Right forelimb (tissue), 1 donor: Measurements from ENCODE around the gene SLCO3A1.

Experiments used
- DNase-seq: peaks from one replicate; pipeline ENCODE4 v3.0.0-alpha.2; 2018

SLCO3A1 gene

DNA sequence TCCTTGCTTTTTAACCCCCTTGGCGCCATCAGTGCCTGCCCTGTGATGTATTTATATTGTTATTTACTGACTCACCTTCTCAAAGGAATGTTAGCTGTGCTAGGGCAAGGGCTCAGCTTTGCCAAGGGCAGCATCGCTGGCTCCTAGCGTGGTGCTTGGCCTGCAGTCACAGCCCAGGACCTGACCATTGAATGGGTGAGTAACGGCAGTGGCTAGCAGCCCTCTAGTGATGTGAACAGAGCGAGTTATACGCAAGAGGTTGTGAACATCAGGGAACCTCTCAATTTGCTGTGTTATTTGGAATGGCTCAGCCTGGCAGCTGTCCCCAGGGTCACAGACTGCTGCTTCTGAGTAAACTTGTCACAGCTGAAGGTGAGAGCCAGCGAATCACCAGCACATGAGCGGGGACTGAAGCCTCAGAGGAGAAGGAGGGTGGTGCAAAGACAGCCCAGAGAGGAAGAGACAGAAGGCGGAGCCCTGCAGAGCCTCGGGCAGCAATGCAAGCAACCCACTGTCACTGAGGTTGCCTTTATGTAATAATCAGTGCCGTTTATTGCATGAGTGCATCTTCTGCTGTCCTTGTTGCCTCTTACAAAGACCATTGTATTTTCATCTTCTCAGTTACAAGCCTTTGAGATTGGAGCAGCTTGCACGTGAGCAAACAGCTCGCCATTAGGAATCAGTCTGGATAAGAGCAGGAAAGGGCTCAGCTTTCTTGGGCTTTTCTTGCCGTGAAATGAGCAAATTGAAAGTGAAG lies 158.3 kb downstream of the SLCO3A1 start:
- DNase-seq = no peak

DNA sequence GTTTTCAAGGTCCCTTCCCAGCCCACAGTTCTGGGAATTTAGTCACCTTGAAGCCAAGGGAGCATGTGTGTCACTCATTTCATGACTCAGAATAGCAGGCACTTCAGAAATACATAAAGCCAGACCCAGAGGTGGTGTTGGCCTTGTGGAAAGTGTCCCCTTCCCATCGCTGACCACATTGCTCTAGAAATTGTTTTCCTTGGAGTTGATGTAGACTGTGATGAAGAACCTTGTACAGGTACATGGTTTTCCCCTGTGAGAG lies 158.8 kb downstream of the SLCO3A1 start:
- no peak for DNase-seq

GRCh38 chr15:92012881-92013280 lies 159.4 kb downstream of the SLCO3A1 start:
- no peak for DNase-seq

DNA sequence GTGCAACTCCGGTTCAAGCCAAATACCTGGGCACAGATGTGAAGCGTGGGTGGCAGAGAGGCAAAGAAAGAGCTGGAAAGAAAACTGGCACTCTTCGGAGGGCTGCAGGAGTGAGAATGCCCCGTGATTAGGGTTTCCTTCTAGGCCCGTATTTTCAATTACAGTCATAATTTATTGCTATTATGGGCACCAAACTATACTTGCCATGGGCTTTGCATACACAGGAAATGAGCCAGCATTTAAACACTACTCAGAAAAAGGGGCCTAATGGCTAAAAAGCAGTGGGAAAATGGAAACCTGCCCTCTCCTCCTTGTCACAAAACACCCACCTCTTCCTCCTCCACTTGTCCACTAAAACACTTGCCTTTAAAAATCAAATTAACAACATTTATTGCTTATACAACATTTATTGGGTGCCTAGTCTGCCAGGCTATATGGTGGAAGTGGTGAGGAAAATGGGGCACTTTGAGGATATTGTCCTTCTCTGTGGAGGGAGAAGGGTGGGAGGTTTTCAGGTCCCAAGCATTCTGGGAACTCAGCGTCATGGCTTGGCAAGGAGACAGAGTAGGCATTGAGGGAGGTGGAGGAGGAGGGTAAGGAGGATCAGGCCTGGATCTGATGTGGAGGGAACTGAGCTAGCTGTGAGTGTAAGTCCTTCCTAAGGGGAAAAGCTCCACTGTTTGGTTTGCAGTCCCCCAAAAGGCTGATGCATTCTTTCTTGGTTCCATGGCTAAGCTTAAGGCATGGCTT lies 160.9 kb downstream of the SLCO3A1 start:
- DNase-seq = no peak

GRCh38 chr15:92017882-92018534 lies 164.5 kb downstream of the SLCO3A1 start:
- no peak for DNase-seq

- DNase-seq = no peak
Observed at GRCh38 chr15:92018535-92019239, 165.2 kb downstream of the SLCO3A1 start.

GRCh38 chr15:92019706-92020105 lies 166.2 kb downstream of the SLCO3A1 start:
- DNase-seq = no peak

- DNase-seq = no peak
Observed at GRCh38 chr15:92020207-92020606, 166.7 kb downstream of the SLCO3A1 start.

GRCh38 chr15:92020804-92021203 lies 167.3 kb downstream of the SLCO3A1 start:
- no peak for DNase-seq

- no peak for DNase-seq
Observed at GRCh38 chr15:92021792-92022191, 168.3 kb downstream of the SLCO3A1 start.

DNA sequence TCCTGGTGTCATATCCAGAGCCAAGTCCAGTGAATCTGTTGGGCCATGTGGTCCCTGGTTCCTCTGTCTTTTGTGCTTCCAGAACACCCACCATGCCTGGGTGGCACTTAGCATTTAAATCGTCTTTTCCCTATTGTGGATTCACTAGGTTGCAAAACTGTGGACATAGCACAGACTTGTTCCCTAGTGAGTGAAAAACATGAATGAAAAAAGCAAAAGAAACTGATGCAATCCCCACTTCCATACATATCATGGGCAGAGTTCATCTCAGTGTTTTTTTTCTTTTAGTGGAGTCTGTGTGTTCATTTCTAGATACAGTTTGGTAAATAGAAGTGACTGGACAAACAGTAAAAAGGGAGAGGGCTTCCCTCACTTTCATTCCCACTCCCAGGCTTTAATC lies 170.5 kb downstream of the SLCO3A1 start:
- DNase-seq = no peak

GRCh38 chr15:92025706-92026270 lies 172.3 kb downstream of the SLCO3A1 start:
- DNase-seq = no peak

DNA sequence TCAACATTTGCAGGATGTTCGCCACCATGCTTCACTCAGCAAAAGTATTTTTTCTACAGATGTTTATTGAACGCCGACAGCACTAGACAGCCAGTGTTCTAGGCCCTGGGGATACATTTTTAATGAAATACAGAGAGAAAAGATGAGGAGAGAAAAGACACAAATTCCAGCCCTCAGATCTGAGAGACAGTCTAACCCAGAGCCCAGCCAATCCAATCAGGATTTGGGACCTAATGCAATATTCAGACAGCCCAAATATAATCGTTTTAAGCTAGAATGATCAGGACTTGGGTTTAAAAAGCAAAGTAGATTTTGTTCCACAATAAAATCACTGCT lies 174.8 kb downstream of the SLCO3A1 start:
- DNase-seq = no peak

- DNase-seq = no peak
Observed at GRCh38 chr15:92029767-92030166, 176.3 kb downstream of the SLCO3A1 start.

- DNase-seq = no peak
Observed at GRCh38 chr15:92033314-92033713, 179.8 kb downstream of the SLCO3A1 start.

- no peak for DNase-seq
Observed at GRCh38 chr15:92033723-92034122, 180.2 kb downstream of the SLCO3A1 start.

- no peak for DNase-seq
Observed at GRCh38 chr15:92034227-92034626, 180.7 kb downstream of the SLCO3A1 start.

DNA sequence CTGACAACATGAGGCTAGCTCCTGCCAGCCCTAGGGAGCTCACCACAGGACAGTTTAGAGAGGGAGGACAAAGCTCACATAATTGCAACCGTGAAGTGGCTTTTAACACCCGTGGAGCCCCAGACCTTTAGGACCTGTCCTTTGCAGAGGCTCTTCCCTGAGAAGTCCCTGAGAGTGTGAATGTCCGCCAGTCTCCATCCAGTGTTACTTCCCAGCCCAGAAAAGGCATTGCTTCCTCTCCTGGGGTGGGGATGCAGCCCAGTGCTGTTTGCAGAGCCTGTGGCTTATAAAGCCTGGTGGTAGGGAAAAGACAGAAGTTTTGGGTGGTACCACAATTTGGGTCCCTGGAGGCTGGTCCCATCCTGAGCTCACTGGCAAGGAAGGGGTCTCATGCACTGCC lies 182.0 kb downstream of the SLCO3A1 start:
- no peak for DNase-seq

DNA sequence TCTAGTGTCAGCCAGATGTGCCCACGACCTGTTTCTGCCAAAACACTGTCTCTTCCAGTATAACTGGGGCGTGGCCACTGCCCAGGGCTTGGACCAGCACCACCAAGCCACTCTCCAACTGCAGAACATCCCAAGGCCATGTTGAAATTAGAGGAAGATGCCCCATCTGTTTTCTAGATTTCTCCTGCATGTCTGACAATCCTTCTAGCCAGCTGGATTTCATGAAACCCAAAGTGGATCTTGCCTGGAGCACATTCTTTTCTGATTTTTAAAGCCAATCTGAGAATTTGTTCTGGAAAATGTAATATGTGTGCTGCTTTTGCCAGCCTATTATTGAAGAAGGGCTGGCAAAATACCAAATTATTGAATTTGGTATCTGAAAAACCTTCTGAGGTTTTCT lies 182.5 kb downstream of the SLCO3A1 start:
- DNase-seq = no peak

- DNase-seq = no peak
Observed at GRCh38 chr15:92037491-92037890, 184.0 kb downstream of the SLCO3A1 start.

- no peak for DNase-seq
Observed at GRCh38 chr15:92040350-92040749, 186.8 kb downstream of the SLCO3A1 start.

GRCh38 chr15:92041371-92041770 lies 187.9 kb downstream of the SLCO3A1 start:
- DNase-seq = no peak

DNA sequence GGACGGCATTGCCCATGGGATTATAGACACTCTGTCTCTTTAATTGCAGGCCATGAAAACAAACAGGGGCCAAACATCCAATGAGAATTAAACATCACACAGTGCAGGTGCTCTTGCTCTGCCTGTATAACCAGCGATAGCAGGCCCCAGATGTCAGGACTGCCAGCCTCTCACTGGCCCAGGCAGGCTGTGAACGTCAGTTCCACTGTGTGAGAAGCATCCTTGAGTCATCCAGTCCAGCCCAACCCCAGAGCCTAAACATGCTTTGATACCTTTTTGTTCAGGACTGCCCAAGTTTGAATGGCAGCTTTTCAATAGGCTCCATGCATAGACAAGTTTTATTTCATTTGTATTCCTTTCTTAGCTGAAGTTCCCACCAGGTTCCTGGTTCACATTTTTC lies 189.8 kb downstream of the SLCO3A1 start:
- no peak for DNase-seq
